EH (cell line): ENCODE results near the gene NOM1.
A peak's percentile ranks its signal among the peaks of the same experiment; 100 is the strongest.
"Not testable (repeated sequence)": the region's sequence is repeated elsewhere in the genome, so short reads cannot be mapped to it uniquely, and the experiment has no call there.

Experiments
- DNase-seq: peaks from one replicate; pipeline ENCODE4 v3.0.0-alpha.2; 2015; ENCODE audit warnings: low read depth

Gene NOM1

GRCh38 chr7:156941393-156942182, 7.9 kb upstream of the NOM1 start:
- DNase-seq, result no peak

- DNase-seq, result no peak
Observed at GRCh38 chr7:156942708-156943090, 6.8 kb upstream of the NOM1 start.

- DNase-seq, result no peak
Observed at GRCh38 chr7:156943091-156944041, 6.1 kb upstream of the NOM1 start.

DNA sequence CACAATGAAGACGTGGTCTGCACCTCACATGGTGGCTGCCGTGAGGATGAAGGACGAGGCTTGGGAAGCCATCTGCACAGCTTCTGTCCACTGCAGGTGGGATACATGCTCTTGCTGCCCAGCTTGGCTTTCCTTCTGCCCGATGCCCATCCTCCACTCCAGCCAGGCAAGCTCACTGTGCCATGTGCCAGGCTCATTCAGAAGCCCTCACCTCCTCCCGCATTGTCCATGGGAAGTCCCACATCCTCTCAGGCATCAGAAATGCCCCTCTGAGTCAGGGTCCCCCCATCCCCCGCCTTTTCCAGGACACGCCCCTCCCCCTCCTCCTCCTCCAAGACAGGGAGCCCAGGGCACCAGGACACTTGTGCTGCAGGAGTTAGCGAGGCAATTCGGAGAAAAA, 4.6 kb upstream of the NOM1 start:
- no peak for DNase-seq

GRCh38 chr7:156947120-156947843, 2.2 kb upstream of the NOM1 start:
- no peak for DNase-seq

DNA sequence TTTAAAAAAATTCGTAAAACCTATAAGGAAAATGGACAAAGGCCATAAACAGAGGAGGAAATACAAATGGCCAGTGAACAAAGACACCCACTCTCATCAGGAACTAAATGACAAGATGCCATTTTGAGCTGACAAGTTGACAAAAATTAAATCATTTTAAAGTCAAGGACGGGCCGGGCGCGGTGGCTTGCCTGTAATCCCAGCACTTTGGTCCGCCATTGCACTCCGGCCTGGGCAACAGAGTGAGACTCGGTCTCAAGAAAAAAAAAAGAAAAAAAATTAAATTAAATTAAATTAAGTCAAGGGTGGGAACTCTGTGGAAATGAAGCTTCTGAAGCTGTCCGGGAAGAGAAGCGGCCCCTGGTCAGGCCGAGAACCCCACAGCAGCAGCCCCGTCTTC, 1.2 kb upstream of the NOM1 start:
- DNase-seq, result no peak

DNA sequence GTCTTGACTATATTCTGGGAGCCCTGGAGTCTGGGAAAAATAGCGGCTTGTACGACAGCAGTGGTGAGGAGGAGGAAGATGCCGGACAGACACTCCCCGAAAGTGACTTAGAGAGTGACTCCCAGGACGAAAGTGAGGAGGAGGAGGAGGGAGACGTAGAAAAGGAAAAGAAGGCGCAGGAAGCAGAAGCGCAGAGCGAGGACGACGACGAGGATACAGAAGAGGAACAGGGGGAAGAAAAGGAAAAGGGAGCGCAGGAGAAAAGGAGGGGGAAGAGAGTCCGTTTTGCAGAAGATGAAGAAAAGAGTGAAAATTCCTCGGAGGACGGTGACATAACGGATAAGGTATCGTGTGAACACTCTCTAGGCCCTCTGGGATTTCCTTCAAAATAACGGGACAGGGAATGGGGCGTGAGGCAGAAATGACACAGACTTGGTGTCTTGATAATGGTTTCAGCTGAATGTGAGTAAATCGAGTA, 908 bp downstream of the NOM1 start:
- peak; percentile 44 for DNase-seq

DNA sequence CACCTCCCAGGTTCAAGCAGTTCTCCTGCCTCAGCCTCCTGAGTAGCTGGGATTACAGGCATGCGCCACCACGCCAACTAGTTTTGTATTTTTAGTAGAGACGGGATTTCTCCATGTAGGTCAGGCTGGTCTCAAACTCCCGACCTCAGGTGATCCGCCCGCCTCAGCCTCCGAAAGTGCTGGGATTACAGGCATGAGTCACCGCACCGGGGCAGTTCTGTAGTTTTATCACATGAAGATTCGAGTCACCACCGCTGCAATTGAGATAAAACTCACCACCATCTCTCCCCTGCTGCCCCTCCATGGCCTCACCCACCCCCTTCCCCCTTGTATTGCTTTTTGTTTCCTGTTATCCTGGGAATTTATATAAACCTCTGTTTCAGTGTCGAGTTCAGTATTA, 3.7 kb downstream of the NOM1 start:
- DNase-seq, result not testable (repeated sequence)

GRCh38 chr7:156954941-156955340, 5.4 kb downstream of the NOM1 start:
- no peak for DNase-seq

DNA sequence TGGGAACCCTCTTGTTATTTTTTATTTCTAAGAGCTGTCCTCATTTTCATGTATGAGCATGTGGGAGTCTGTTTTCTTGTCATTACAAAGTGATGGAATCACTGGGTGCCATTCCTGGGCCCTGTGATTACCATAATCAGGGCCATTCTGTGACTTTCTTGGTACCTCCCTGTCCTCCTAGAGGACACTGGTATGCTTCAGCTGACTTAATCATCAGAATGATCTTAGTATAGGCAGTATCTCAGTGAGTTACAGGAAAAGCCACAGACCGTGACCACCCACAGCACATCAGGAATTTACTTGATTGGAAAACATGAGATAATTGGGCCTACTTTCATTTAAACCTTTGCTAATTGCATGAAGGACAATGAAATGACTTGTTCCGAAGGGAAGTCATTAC, 7.2 kb downstream of the NOM1 start:
- DNase-seq, result no peak

DNA sequence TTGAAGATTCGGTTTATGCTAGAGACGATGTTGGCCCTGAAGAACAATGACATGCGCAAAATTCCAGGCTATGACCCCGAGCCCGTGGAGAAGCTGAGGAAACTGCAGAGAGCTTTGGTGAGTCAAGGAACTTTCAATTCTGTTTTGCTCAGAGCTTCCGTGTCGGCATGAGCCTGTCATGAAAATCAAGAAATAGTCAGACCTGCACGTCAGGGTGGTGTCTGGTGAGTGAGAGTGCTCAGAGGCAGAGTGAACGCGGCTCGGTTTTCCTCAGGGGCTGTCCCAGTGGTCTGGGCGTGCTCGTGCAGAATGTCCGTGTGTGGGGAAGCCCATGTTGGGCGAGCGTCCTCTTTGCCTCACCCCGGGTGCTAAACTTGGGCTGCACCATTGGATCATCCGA, 12.6 kb downstream of the NOM1 start:
- DNase-seq, result no peak

- DNase-seq, result no peak
Observed at GRCh38 chr7:156962897-156963296, 13.4 kb downstream of the NOM1 start.

DNA sequence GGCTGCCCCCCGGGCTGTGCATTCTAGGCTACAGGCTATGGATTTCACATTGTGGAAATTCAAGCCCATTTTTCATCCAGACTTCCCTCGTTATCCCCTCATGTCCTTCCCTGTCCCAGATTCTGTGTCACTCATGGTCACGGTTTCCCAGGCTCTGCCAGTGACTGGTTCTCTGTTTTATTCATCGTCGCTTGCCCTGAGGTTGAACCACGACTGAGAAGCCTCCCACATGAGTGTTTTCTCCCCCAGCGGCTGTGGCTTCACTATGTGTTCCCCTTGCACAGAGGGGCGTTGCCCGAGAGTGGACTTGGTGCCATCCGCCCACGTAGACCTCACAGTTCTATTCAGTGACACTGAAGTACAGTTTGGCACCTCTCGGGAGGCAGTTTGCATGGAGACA, 14.0 kb downstream of the NOM1 start:
- no peak for DNase-seq

- no peak for DNase-seq
Observed at GRCh38 chr7:156964971-156965370, 15.5 kb downstream of the NOM1 start.

DNA sequence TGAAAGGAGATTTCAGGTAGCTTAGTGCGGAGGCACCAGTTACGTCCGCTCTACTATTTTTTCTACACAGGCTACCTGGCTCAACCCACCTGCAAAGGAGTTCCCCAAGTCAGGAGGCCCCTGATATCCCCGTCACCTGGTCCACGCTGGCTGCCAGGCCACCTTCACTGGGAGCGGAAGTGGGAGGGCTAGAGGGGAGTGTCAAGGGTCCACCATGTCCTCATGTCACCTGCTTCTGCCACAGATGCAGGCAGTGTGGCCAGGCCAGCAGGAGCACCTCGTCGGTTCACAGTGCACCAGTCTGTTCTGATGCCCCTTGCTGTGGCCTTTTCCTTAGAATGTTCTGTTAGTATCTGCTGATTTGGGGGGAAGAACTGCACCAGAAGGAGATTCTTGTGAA, 16.9 kb downstream of the NOM1 start:
- no peak for DNase-seq

DNA sequence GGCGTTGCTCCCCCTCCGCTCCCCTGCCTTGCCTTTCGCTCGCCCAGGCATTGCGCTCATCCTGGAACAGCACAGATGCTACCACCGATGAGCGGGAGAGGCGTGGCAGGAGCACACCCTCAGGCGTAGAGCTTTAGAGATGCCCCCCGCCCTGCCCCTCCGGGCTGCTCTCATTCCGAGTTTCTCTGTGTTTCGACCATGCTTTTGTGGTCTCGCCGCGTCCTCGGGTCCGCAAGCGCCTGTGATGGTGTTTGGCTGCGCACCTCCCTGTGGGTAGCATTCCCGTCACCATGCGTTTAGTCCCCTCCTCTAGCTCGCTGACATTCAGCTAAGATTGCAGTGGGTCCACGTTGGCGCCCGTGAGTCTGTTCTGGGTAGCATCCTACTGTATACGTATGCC, 18.7 kb downstream of the NOM1 start:
- DNase-seq, result no peak

DNA sequence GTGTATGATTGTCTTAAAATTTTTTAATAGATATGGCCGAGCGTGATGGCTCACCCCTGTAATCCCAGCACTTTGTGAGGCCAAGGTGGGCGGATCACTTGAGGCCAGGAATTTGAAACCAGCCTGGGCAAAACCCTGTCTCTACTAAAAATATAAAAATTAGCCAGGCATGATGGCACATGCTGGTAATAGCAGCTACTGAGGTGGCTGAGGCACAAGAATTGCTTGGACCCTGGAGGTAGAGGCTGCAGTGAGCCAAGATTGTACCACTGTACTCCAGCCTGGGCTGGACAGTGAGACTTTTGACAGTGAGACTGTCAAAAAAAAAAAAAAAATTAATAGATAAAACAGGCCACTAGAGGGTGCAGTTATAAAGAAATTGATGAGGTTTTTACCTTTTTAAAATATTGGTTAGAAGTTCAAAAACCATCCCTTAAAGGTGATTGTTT, 20.5 kb downstream of the NOM1 start:
- DNase-seq, result peak; percentile 19

DNA sequence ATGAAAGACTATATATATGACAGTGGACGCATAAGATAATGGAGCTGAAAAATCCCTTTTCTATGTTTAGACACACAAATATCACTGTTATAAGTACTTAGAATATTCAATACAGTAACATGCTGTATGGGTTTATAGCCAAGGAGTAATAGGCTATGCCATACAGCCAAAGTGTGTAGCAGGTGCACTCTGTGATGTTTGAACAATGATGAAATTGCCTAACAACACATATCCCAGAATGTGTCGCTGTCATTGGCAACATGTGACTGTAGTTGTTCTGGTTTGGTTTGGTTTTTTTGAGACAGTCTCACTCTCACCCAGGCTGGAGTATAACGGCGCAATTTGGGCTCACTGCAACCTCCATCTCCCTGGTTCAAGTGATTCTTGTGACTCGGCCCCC, 26.1 kb downstream of the NOM1 start:
- no peak for DNase-seq

GRCh38 chr7:156979007-156979606, 29.6 kb downstream of the NOM1 start:
- no peak for DNase-seq

- DNase-seq, result no peak
Observed at GRCh38 chr7:156979711-156980110, 30.2 kb downstream of the NOM1 start.

DNA sequence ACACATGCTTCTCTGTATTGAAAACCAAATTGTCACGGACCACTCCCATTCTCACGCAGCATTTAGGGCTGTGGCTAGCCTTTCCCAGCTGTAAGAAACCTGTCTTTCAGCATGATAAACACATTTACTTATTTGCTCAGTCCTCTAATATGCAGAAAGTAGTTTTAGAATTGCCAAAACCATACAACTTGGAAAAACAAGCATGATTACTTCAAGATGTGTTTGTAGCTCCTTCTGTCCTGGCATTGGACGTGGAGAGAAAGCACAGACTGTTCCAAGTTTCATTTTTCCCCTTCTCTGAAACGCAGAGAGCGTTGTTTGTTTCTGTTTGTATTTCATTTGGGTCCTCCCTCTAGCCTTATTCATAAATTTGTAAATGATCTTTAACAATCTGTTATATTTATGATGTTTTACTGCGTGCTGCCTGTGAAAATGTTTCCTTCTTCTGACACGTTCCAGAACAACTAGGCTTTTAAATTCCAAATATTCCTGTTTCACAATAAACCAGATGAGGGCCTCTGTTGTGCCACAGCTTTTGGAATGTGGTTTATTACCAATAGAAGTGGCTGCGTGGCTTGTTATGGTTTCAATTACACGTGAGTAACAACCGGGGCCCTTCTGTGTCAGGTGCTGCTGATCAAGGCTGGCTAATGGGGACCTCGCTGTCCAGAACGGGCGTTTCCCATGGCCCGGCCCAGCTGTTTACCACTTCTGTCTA, 34.8 kb downstream of the NOM1 start:
- DNase-seq, result peak; percentile 76
